ENCODE results near the gene ROR1.

ROR1 gene

DNA sequence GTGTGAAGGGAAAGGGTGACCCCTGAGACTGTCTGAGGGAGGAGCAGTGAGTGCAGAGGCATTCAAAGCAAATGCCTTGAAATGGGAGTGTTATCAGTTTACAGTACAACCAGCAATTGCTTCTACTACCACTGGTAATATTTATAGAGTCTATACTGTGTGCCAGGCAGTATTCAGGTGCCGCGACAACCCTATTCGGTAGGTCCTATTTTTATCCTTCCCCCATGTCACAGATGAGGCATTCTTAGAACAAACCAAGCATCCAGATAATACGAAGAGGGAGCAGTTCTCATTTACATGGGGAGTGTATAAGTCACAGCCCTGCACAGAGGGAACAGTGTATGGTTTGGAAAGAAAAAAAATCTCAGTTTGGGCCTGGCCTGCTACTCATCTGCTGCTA is 18.3 kb downstream of the ROR1 start:
- CTCF ChIA-PET = no interaction called here
- POLR2A ChIA-PET = no interaction called here

GRCh38 chr1:63793741-63794240 is 20.0 kb downstream of the ROR1 start:
- POLR2A ChIA-PET = no interaction called here
- no peak for TF ChIP-seq CTCF (IDR thresholded peaks at IDR 0.05; ENCODE audit: insufficient read depth, low read length, missing control alignments)
- CTCF ChIA-PET = interaction anchor here (1.0 to 2.2 kb wide), 4 partner anchors 20 to 345 kb away, joined by 3 to 6 read pairs (median 3); partner anchors contain the start of gene ROR1

More for the DNA sequence above, 18.3 kb downstream of the ROR1 start:
- no peak for TF ChIP-seq CTCF (IDR thresholded peaks at IDR 0.05; ENCODE audit: insufficient read depth, low read length, missing control alignments)
- no peak overlapping the region for H3K4me3 ChIP-seq (ENCODE audit: low read depth, low read length)
- no peak for DNase-seq (ENCODE audit: low read depth, low spot score)

GRCh38 chr1:63794354-63794753 is 20.5 kb downstream of the ROR1 start:
- no peak for TF ChIP-seq CTCF (IDR thresholded peaks at IDR 0.05; ENCODE audit: insufficient read depth, low read length, missing control alignments)
- DNase-seq (ENCODE audit: low read depth, low spot score) = no peak
- CTCF ChIA-PET = interaction anchor here (1.1 to 2.2 kb wide), 3 partner anchors 19 to 121 kb away, joined by 3 to 6 read pairs (median 5); no protein-coding TSS in a partner anchor
- POLR2A ChIA-PET = no interaction called here
- no peak overlapping the region for H3K4me3 ChIP-seq (ENCODE audit: low read depth, low read length)

More at GRCh38 chr1:63793741-63794240, 20.0 kb downstream of the ROR1 start:
- no peak for DNase-seq (ENCODE audit: low read depth, low spot score)
- no peak overlapping the region for H3K4me3 ChIP-seq (ENCODE audit: low read depth, low read length)

DNA sequence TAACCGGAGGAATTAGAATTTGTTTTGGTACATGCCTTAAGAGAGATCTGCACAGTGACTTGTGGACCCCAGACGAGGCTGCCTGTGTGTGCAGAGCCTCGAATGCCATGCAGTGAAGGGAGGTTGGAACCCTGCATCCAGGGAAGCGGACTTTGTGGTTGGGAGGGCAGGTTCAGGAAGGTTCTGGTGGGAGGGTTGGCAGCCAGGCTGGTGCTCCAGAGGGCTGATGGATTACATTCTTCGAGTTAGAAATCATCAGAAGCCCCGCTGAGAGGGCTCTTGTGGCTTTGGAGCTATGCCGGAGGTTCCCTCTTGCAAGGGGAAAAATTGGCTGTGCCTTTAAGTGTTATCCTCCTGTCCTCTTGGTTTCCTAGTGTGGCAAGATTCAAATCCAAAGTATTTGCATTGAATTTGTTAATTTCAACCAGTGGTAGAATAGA is 21.1 kb downstream of the ROR1 start:
- TF ChIP-seq CTCF (IDR thresholded peaks at IDR 0.05; ENCODE audit: insufficient read depth, low read length, missing control alignments) = no peak
- H3K4me3 ChIP-seq (ENCODE audit: low read depth, low read length) = no peak overlapping the region
- ChIA-PET CTCF (interaction anchor here (1.1 to 2.2 kb wide), 3 partner anchors 19 to 120 kb away, joined by 3 to 6 read pairs (median 5); no protein-coding TSS in a partner anchor), POLR2A (interaction anchor here (0.7 kb wide), 1 partner anchor 282 kb away, joined by 3 read pairs; no protein-coding TSS in a partner anchor)
- no peak for DNase-seq (ENCODE audit: low read depth, low spot score)

DNA sequence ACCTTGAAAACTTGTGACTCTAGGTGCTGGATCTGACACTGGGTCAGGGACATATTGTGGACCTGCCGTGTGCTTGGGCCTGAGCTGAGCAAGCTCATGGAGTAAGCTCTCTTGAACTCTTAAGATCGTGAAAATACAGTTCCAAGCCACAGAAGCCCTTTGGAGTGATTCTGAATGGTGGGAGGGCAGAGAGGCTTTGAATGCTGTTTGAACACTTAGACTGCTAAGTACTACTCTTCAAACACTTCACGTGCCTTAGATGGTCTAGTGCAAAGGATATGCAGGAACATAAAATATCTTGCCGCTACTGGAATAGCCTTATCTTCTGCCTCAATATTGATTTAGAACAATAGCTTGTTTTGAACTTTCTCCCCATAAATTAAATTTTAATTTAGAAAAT is 21.6 kb downstream of the ROR1 start:
- CTCF ChIA-PET = interaction anchor here (0.5 to 1.7 kb wide), 3 partner anchors 20 to 447 kb away, joined by 3 to 5 read pairs (median 4); no protein-coding TSS in a partner anchor
- no peak for DNase-seq (ENCODE audit: low read depth, low spot score)
- H3K4me3 ChIP-seq (ENCODE audit: low read depth, low read length) = no peak overlapping the region
- TF ChIP-seq CTCF (IDR thresholded peaks at IDR 0.05; ENCODE audit: insufficient read depth, low read length, missing control alignments) = no peak
- POLR2A ChIA-PET = no interaction called here

GRCh38 chr1:63797056-63797726 is 23.4 kb downstream of the ROR1 start:
- POLR2A ChIA-PET = no interaction called here
- CTCF ChIA-PET = interaction anchor here (1.4 to 1.7 kb wide), 2 partner anchors 446 to 449 kb away, joined by 3 to 4 read pairs; no protein-coding TSS in a partner anchor
- no peak for TF ChIP-seq CTCF (IDR thresholded peaks at IDR 0.05; ENCODE audit: insufficient read depth, low read length, missing control alignments)
- no peak for DNase-seq (ENCODE audit: low read depth, low spot score)
- no peak overlapping the region for H3K4me3 ChIP-seq (ENCODE audit: low read depth, low read length)

Data from AG04449 (cell line).